H4 (cell line): ENCODE measurements around the gene CALHM3. TPM values are rescaled to one million over a fixed set of nuclear protein-coding genes. Genes with fewer than 3 reads are reported as not detected.

ENCODE experiments used
- DNase-seq: peaks from one replicate; pipeline ENCODE4 v3.0.0-alpha.2; 2015; ENCODE audit warnings: low spot score
- total RNA-seq: library from RNA; depleted of rRNA; stranded (reverse); fragments of >200 nt; shearing (Covaris generic); gene quantifications from 2 replicates; pipeline ENCODE4 v1.2.3, GENCODE V29; 2014

The CALHM3 gene
- total RNA-seq, 1 experiment from 2014 or later = not detected

- DNase-seq = no peak
Measured at GRCh38 chr10:103474077-103474476, 5.0 kb downstream of the CALHM3 start.

DNA sequence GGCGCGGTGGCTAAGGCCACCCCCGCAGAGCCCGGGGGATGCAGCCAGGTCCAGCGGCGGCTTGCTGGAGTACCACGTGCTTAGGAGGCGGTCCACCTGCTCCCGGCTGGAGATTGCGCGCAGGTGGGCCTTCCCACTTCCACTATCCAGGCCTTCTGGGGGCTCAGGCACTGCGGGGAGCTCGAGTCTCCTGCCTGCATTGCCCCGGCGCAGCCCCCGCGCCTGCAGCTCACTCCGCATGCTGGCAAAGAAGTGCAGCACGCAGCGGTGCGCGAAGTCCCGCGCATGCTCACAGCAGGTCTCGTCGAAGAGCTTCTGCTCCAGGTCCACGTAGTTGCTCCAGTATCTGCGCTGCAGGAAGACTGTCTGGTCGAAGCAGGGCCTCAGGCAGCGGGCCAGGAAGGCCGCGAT lies 5.8 kb downstream of the CALHM3 start:
- DNase-seq = no peak

DNA sequence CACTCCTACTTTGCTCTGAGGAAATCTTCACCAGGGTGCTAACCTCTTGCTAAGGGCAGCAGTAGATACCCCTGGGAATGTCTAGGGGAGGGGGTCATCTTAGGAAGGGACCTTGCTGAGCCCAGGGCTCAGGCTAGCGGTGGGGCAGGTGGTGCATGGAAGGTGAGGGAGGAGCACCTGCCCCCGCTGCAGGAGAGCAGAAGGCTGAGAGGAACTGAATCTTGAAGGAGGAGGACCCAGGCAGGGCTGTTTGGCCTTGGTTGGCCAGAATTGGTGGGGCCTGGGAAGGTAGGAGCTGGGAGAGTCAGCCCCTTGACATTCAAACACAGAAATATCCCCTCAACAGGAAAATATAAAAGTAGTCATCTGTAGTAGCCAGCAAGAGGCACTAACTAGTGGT lies 7.0 kb downstream of the CALHM3 start:
- DNase-seq = no peak

DNA sequence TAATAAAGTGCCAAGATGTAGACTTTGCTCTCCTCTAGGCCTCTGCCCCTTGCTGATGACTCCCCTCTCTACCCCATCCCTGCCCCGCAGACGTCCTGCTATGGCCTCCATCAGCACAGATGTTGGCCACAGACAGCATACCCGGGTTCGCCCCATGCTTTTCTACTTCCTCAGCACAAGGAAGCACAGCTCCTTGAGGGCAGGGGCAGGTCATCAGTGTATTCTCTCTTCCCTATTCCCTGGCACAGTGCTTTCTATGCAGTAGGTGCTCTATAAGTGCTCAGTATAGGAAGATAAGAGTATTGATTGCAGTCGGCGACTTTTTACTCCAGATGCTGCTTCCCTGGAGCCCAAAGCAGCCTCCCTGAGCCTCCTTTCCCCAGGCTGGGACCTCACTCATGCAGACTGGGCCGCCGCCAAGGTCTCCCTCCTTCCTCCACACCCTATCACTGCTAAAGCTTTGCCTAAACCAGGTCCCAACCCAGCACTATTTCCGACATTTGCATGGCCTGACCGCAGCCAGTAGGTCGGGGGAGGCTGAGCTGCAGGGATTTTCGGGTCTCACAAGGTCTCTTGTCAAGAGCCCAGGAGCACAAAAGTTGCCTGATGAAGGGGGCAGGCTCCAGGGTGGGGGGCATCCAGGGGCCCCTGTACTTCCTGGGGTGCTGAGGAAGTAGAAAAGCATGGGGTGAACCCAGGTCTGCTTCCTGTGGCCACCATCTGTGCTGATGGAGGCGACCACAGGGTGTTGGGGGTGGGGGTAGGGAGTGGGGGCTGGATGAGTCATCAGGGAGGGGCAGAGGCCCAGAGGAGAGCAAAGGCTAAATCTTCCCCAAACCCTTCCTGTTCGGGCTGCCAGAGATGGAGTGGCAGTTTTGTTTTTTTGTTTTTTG lies 8.0 kb downstream of the CALHM3 start:
- no peak for DNase-seq

- DNase-seq = no peak
Measured at GRCh38 chr10:103469201-103469600, 9.8 kb downstream of the CALHM3 start.

DNA sequence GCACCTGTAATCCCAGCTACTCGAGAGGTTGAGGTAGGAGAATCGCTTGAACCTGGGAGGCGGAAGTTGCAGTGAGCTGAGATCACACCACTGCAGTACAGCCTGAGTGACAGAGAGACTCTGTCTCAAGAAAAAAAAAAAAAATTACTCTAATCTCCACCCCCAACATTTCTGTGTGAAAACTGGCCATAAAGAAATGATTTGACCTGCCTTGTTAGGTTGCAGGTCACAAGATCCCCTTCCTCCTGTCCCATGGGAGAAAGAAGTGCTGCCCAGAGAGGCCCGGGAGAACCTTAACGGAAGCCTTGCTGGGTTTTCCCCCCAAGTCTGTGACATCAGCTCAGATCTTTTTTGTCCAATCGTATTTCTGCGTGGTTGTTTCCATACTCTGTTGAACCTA lies 11.6 kb downstream of the CALHM3 start:
- no peak for DNase-seq

DNA sequence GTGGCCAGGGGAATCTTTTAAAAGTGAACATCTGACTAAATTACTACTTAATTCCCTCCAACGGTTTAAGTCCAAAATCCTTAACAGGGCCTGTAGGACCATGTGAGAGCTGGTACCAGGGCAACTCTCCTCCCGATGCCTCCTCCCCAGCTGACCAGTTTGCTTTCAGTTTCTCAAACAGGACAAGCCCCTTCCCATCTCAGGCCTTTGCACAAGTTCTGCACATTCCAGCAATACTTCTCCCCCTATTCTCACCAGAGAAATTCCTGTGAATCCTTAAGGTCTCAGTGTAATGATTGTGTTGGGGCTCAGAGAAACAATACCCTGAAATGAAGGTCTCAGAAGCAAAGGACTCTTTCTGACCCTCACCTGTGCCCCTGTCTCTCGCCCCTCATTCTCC lies 12.3 kb downstream of the CALHM3 start:
- DNase-seq = no peak

DNA sequence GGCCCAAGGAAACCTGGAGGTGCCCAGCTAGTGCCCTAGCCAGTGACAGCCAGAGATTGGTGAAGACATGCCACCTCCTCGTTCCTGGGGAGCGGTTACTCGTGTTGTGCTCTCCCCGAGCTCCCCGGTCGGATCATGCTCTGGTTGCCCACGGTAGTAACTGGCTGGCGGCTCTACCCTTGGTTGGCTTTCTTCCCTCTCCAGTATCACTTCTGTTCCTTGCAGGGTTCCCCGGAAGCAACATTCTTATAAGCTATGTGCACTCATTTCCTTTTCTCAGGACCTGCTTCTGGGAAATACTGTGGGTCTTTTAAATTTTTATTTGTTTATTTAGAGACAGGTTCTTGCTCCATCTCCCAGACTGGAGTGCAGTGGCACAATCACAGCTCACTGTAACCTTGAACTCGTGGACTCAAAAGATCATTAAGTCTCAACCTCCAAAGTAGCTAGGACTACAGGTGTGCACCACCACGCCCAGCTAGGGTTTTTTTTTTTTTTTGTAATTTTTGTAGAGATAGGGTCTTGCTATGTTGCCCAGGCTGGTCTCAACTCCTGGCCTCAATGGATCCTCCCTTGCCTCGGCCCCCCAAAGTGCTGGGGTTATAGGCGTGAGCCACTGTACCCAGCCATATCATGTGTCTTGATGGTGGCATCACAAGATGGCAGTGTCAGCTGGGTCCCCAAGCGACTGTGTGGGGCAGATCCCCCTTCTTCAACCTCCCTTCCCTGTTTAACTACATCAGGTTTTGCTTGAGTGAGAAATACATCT lies 13.4 kb downstream of the CALHM3 start:
- no peak for DNase-seq

GRCh38 chr10:103463499-103463898 lies 15.5 kb downstream of the CALHM3 start:
- no peak for DNase-seq

- no peak for DNase-seq
Measured at GRCh38 chr10:103459615-103460014, 19.4 kb downstream of the CALHM3 start.

GRCh38 chr10:103458720-103459119 lies 20.3 kb downstream of the CALHM3 start, which contains the start of gene CALHM1:
TSS of gene CALHM1 (minus strand) at chr10:103458900. CDS start at chr10:103458751, 149 bp downstream.
- DNase-seq = no peak

DNA sequence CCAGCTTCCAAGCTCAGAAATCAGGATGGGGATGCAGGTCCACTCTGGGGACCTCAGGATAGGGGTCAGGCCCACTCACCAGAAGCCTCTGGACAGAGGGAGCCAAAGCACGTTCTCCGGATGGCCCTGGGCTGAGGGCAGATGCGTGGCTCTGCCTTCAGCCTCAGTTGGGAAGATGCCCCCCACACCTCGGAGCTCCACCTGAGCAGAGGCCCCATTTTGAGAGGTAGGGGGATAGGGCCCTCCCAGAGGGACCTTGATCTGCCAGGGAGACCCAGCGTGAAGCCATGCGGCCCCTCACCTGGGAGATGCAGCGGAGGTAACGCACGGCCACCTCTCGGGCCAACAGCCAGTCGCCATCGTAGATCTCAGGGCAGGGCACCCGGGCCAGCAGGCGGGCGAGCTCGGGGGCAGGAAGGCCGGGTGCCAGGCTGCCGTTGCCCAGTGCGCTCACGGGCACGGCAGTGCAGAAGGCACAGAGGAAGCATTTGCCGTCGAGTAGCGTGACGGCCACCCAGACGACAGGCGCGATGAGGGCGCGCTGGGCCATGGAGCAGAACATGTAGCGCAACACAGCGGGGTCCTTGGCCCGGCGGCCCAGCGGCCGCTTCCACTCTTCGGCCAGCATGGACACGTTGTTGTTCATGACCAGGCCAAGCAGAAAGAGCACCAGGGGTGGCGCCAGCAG lies 21.0 kb downstream of the CALHM3 start:
- DNase-seq = no peak

GRCh38 chr10:103457176-103457712 lies 21.8 kb downstream of the CALHM3 start:
- no peak for DNase-seq

DNA sequence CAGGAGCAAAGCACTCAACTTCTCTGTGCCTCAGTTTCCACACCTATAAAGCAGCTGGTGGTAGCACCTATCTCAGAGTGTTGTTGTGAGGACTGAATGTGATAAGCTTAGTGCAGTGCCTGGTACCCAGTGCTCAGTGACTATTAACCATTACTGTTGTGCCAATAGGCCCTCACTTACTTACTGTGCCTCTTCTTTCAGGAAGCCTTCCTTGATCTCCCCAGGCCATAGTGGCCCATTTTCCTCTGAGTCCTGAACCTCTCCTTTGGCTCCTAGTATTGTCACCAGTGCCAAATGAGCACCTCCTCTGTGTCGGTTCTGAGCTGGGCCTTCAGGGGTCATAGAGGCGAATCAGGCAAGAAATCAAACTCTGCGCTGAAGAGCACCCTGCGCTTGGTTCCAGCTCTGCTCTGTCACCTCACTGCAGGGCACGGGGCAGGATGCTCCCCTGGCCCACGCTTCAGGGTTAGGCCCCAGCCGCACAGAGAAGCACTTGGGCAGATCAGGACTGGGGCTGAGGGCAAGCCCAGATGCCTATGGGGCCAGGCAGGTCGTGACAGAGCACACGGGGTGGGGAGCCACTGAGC lies 22.9 kb downstream of the CALHM3 start:
- DNase-seq = no peak

DNA sequence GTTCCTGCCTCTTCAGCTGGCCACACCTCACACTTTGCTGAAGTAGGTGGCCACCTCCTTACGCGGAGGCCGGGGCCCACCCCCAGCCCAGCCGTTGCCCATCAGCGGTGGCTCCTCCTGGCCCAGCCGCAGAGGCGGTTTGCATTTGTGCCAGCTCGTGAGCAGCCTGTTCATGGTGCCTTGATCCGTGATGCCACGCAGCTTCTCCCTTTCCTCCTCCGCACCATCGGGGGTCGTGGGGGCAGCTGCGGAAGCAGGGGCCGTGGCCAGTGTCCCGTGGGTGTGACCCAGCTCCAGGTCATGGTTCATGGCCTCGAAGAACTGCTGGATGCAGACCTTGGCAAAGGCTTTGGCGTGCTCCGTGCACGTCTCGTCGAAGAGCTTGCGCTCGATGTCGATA lies 23.8 kb downstream of the CALHM3 start:
- no peak for DNase-seq

DNA sequence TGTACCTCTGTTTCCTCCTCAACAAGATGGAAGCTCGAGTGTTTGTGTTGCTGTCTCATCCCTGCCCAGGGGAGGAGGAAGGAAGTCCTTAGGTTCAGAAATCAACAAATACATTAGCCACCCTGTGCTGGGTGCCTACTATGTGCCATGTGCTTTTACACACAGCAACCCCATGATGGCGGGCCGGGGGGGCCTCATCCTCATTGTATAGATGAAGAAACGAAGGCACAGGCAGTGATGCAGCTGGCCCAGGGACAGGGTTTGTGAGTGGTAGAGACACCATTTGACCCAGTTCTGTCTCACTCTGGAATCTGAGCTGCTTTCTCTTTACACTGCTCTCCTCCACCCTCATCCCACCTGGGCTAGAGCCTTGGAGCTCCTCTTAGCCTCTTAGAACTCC lies 25.0 kb downstream of the CALHM3 start:
- DNase-seq = no peak

GRCh38 chr10:103452506-103453230 lies 26.4 kb downstream of the CALHM3 start:
- DNase-seq = no peak

GRCh38 chr10:103451831-103452505 lies 27.1 kb downstream of the CALHM3 start, which contains the start of gene CALHM2:
TSS of gene CALHM2 (minus strand) at chr10:103452370. CDS start at chr10:103449941, 2,429 bp downstream.
- DNase-seq = no peak

GRCh38 chr10:103451091-103451813 lies 27.8 kb downstream of the CALHM3 start:
- peak; percentile 76 for DNase-seq
